Measurements from ENCODE around the gene TAGLN2.

GRCh38 chr1:159958719-159959380 is 33.5 kb upstream of the TAGLN2 start:
- TF ChIP-seq POLR2A (IDR thresholded peaks at IDR 0.05; ENCODE audit: low read depth, low read length), result no peak
- no peak for TF ChIP-seq POLR2AphosphoS5 (IDR thresholded peaks at IDR 0.05; ENCODE audit: low read depth, low read length)
- no peak for TF ChIP-seq SPI1 (IDR thresholded peaks at IDR 0.05; ENCODE audit: low read depth, low read length)
- no peak for TF ChIP-seq TAF1 (IDR thresholded peaks at IDR 0.05; ENCODE audit: low read depth, low read length)
- TF ChIP-seq POU2F2 (IDR thresholded peaks at IDR 0.05; ENCODE audit: low read depth, low read length), result no peak
- no peak for TF ChIP-seq PAX5 (IDR thresholded peaks at IDR 0.05; ENCODE audit: insufficient read depth, low read length, severe bottlenecking)

All from GM12891 (cell line).